Psoas muscle (tissue), 8 donors: ENCODE measurements around the gene LRAT. TPM values are rescaled to one million over a fixed set of nuclear protein-coding genes. Genes with fewer than 3 reads are reported as not detected.

Experiments used
- ATAC-seq, 4 donors: fragments of 200-7000 bp; cut with Tn5 transposase; one replicate each; pipeline ENCODE4 v1.9.1; 2020; ENCODE audit warnings: moderate library complexity in 3 of 4, mild to moderate bottlenecking in 2 of 4
- DNase-seq, 2 donors: peaks; one replicate each; pipeline ENCODE4 v3.0.0-alpha.2; 2020
- H3K27ac ChIP-seq: fragments of 200-600 bp; one replicate; pipeline ENCODE4 v1.8.0; 2022
- H3K27me3 ChIP-seq, 3 donors: fragments of 200-600 bp in 1 of 3; one replicate each; pipeline versions ENCODE4 v1.6.1 to v1.8.0; 2013 to 2022; ENCODE audit warnings: low read length in 2 of 3, mild to moderate bottlenecking in 2 of 3, moderate library complexity in 1 of 3; ENCODE audit not compliant: insufficient read depth in 3 of 3
- H3K36me3 ChIP-seq, 2 donors: fragments of 200-600 bp in 1 of 2; one replicate each; pipeline versions ENCODE4 v1.6.1 to v1.8.0; 2013 to 2022; ENCODE audit warnings: low read depth in 1 of 2, mild to moderate bottlenecking in 1 of 2, moderate library complexity in 1 of 2; ENCODE audit not compliant: insufficient read depth in 1 of 2
- H3K4me1 ChIP-seq: fragments of 200-600 bp; one replicate; pipeline ENCODE4 v1.8.0; 2022
- H3K4me3 ChIP-seq: fragments of 200-600 bp; one replicate; pipeline ENCODE4 v1.8.0; 2022; ENCODE audit warnings: mild to moderate bottlenecking
- H3K9me3 ChIP-seq: fragments of 200-600 bp; one replicate; pipeline ENCODE4 v1.8.0; 2022
- CTCF ChIP-seq: fragments of 200-600 bp; IDR thresholded peaks from one replicate; pipeline ENCODE4 v1.8.0; 2022; ENCODE audit warnings: antibody characterized with exemption
- WGBS, 3 donors: extraction: QIAGEN DNeasy Blood & Tissue Kit; methylation state at CpG; one replicate each; pipeline versions ENCODE4 v1.1.6 to v1.1.7; 2013; 5-methylcytosine and 5-hydroxymethylcytosine counted together
- intact Hi-C, 2 donors: fragments of 100-400 bp; cut with DNase I; formaldehyde crosslinking; loops; one replicate each; pipeline versions ENCODE4 v1.11.0 to v1.14.2; 2022
- polyA plus RNA-seq, 3 donors: library from polyadenylated mRNA; stranded (reverse); fragments of 200-250 nt; gene quantifications; one replicate each; pipeline ENCODE4 v1.2.3, GENCODE V29; 2013
- total RNA-seq, 4 donors: library from RNA; stranded (reverse); fragmentation: NEBNext Ultra II Directional in 2 of 4; extraction: Animal tissue kit (Norgen Biotek cat#: 25700) in 2 of 4; gene quantifications; one replicate each; pipeline versions ENCODE4 v1.2.1 to v1.2.4, GENCODE V29; 2021 to 2023
- donor health status: healthy with polysubstance abuse.
- donor health status: DM: no; HTN: no; CAD: no; lungs with moderate emphysema.
- donor health status: Bipolar disorder and iron deficiency.
- donor health status: healthy.
- donor health status: DM: yes; HTN: yes; CAD: no.
- donor health status: DM: no; HTN: no; CAD: no.
- donor health status: DM: no; HTN: no; CAD: no.
- donor health status: DM: yes; HTN: yes; CAD: no.

LRAT gene
- total and polyA plus RNA-seq, 7 donors = 0.01 to 0.05 TPM; not detected in 5

- Histone ChIP-seq H3K27ac (no peak overlapping the region), H3K4me1 (no peaks in the 10 kb centered on the region), H3K9me3 (no peaks in the 10 kb centered on the region), H3K36me3 (no peaks in the 10 kb centered on the region), H3K4me3 (no peak overlapping the region), H3K27me3 (no peaks in the 10 kb centered on the region)
- DNase-seq (no peak), ATAC-seq (no peak)
- WGBS, 3 donors = 85 to 97% (median 88%) methylated on average over 1 of the region's 1 CpG
- intact Hi-C loops = loop anchor here in 1 of 2 donors (2.0 kb wide), 1 partner anchor 225 kb away; no protein-coding TSS in a partner anchor
- no peak for TF ChIP-seq CTCF
Observed at GRCh38 chr4:154778264-154778663, 34.5 kb downstream of the LRAT start.

- no peak for TF ChIP-seq CTCF
- no peaks in the 10 kb centered on the region for H3K27me3 ChIP-seq
- no peaks in the 10 kb centered on the region for H3K4me1 ChIP-seq
- no peak overlapping the region for H3K27ac ChIP-seq
- H3K36me3 ChIP-seq = no peaks in the 10 kb centered on the region
- no peak overlapping the region for H3K4me3 ChIP-seq
- ATAC-seq = no peak
- no peaks in the 10 kb centered on the region for H3K9me3 ChIP-seq
- DNase-seq = no peak
- WGBS, 3 donors = 49 to 51% (median 49%) methylated on average over 3 of the region's 3 CpGs
- intact Hi-C loops = loop anchor here in 1 of 2 donors (2.0 kb wide), 1 partner anchor 227 kb away; no protein-coding TSS in a partner anchor
Observed at GRCh38 chr4:154779362-154779947, 35.7 kb downstream of the LRAT start.

GRCh38 chr4:154781126-154781982 lies 37.6 kb downstream of the LRAT start, which contains the start of gene RBM46:
Gene RBM46 (plus strand): TSS chr4:154781272. CDS start chr4:154796753, 15,481 bp downstream.
- ATAC-seq (no peak), DNase-seq (no peak)
- Histone ChIP-seq H3K4me1 (no peaks in the 10 kb centered on the region), H3K9me3 (no peaks in the 10 kb centered on the region), H3K4me3 (no peak within 1 kb of the TSS), H3K27me3 (no peaks in the 10 kb centered on the region), H3K27ac (no peak within 1 kb of the TSS), H3K36me3 (no peaks in the 10 kb centered on the region)
- 70 to 74% (median 71%) methylated on average over 71 to 76 of the region's 76 CpGs for WGBS, 3 donors
- TF ChIP-seq CTCF = no peak
- intact Hi-C loops = no loop called here

- Histone ChIP-seq H3K27ac (no peak overlapping the region), H3K27me3 (no peaks in the 10 kb centered on the region), H3K36me3 (no peaks in the 10 kb centered on the region), H3K4me3 (no peak overlapping the region), H3K4me1 (no peaks in the 10 kb centered on the region), H3K9me3 (no peaks in the 10 kb centered on the region)
- ATAC-seq (no peak), DNase-seq (no peak)
- 74 to 78% (median 76%) methylated on average over 18 of the region's 18 CpGs for WGBS, 3 donors
- intact Hi-C loops = no loop called here
- no peak for TF ChIP-seq CTCF
Observed at GRCh38 chr4:154781983-154782293, 38.1 kb downstream of the LRAT start.

Other genes with a start within 250 kb of the LRAT start
- 10 to 100 TPM; 37.9 to 45.8 (median 44.3) TPM for gene PLRG1, start 193.6 kb upstream of the LRAT start, total RNA-seq
- gene PLRG1, start 193.6 kb upstream of the LRAT start, polyA plus RNA-seq = 10 to 100 TPM; 34.5 to 52.4 (median 36.4) TPM
- gene FGB, start 181.0 kb upstream of the LRAT start, total RNA-seq = under 1 TPM in 2 of 4 donors, not detected in 2; 0.54 to 0.77 TPM
- not detected for gene FGB, start 181.0 kb upstream of the LRAT start, polyA plus RNA-seq
- gene FGA, start 153.3 kb upstream of the LRAT start, total RNA-seq = under 1 TPM in 2 of 4 donors, not detected in 2; 0.79 to 0.83 TPM
- gene FGA, start 153.3 kb upstream of the LRAT start, polyA plus RNA-seq = not detected
- under 1 TPM in 2 of 4 donors, not detected in 2; 0.75 to 0.84 TPM for gene FGG, start 131.3 kb upstream of the LRAT start, total RNA-seq
- gene FGG, start 131.3 kb upstream of the LRAT start, polyA plus RNA-seq = under 1 TPM in 1 of 3 donors, not detected in 2; 0.04 TPM
- gene RBM46, start 37.3 kb downstream of the LRAT start, total RNA-seq = not detected
- gene RBM46, start 37.3 kb downstream of the LRAT start, polyA plus RNA-seq = not detected